AG20443 (cell line): ENCODE measurements around the gene HSPA12A.

Experiments
- DNase-seq: peaks from one replicate; pipeline ENCODE4 v3.0.0; 2012; ENCODE audit warnings: low spot score, mixed read lengths

Gene HSPA12A

DNA sequence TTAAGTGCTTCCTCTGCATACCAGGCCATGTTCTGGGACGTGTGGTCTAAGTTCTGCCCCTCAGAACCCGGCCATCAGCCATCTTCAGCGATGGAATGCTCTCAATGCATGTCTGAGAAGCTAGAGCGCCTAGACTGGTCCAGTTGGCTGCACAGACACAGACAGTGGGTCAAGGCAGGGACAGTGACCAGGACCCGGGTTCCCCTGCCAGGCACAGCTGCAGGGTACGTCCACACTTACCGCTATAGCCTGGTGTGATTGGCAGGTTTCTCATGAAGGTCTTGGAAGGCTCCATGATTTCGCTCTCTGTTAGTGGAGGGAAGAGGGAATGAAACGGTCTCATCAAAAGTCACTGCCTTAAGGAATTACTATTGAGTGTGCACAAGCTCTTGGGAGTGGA, 74.3 kb downstream of the HSPA12A start:
- no peak for DNase-seq

DNA sequence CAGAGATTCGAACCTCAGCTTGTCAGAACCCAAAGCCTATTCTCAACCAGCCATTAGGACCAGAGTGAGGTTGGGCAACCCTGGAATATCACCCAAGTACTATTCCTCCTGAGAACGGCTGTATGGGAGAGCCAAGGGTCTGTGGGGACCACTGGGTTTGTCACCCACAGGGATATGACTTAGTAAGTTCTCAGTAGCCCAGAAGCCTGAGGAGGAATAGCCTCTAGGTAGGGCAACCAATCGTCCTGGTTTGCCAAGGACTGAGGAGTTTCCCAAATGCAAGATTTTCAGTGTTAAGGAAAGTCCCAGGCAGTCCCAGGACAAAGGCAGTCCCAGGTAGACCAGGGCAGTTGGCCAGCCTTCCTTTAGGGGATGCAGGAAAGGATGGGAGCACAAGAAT, 74.9 kb downstream of the HSPA12A start:
- no peak for DNase-seq

DNA sequence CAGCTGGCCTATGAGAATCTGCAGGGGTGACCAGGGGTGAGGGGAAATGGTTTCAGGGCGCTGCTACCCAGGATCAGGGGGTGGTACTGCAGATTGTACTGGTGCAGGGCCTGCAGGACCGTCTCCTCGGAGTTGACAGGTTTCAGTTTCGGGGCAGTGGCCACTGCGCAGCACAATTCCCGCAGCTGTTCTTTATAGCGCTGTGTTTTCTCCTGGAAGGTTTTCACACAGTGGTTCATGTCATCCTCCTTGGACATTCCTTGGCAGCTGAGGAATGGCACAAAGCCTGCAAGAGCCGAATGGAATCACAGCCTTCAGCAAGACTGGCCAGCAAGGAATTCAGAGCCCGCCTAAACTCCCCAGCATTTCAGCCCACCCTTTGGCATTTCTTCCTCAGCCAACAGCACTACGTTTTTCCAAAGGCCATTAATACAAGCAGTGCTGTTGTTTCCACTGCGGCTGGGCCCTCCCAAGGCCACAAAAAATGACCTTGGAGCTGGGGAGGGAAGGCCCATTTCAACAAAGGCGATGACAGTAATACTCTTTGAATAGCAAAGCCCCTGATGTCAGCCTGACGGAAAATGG, 76.7 kb downstream of the HSPA12A start:
- DNase-seq: peak; percentile 74

DNA sequence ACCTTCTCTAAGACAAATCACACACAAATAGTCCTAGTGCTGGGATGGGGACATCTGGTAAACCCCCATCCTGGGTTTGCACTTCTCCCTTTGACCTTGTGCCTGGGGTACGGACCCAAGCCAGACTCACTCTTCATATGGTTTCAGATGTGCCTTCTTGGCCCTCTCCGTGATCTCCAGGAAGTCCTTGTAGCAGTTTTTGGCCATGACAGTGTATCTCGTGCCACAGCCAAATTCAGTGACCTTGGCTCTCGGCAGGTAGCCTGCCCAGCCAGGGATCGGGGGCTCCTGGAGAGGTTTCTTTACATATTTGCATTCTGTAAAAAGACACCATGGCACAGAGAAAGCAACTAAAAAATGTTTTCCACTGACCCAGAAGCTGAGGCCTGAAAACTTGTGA, 77.7 kb downstream of the HSPA12A start:
- no peak for DNase-seq

DNA sequence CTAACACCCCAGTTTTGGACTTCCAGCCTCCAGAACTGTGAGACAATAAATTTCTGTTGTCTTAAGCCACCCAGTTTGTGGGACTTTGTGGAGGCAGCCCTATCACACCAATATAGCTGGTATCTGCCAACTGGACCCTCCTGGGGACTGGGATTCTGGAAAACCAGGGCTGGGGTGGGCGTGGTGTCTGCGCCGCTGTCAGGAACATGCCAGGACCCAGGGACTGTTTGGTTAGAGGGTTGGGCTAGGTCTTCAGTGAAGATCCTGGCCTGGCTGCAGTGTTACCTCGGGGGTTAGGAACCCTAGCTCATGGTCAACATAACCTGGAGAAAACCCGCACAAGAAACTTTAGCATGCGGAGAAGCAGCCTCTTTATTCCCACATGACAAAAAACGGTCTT, 79.0 kb downstream of the HSPA12A start:
- DNase-seq: no peak

DNA sequence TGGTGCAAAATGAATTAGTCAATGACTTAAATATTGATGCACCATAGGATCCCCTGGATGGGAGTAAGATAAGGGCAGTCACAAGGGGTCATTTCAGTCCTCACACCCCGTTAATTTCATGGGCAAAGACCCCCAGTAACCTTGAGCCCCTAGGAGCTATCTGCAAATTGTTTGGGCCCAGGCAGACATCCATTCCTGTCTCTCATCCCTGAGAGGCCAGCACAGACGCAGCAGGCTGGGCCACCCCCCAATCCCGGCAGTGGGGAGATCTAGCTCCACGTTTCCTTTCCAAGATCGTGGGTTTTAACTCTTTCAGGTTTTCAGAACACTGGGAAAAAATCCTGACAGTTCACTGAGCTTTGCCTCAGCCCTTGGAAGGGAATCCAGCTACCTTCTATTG, 81.5 kb downstream of the HSPA12A start:
- no peak for DNase-seq

DNA sequence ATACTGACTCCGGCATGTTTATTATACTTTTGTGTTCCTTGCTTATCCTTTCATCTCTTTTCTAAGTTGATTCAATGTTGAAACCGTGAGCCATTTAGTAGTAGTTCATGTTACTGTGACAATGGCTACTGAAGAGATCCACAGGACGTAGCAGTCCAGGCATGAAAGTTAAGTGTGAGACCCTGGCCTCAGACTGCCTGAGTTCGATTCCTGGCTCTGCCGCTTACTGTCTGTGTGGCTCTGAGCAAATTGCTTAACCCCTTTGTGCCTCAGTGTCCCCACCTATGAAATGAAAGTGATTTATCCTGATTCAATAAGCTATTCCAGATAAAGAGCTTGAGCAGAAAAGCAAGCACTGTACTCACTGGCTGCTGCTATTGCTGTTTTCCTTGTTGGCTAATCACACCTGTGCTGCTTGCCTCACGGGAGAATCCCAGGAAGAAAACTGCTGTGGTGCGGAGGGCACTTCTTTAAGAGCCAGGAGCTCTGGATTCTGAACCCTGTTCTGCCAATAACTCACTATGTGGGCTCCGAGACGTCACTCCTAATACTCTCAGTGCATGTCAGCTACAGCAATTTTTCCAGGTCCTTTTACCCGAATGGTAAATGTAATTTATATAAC, 83.2 kb downstream of the HSPA12A start:
- no peak for DNase-seq

DNA sequence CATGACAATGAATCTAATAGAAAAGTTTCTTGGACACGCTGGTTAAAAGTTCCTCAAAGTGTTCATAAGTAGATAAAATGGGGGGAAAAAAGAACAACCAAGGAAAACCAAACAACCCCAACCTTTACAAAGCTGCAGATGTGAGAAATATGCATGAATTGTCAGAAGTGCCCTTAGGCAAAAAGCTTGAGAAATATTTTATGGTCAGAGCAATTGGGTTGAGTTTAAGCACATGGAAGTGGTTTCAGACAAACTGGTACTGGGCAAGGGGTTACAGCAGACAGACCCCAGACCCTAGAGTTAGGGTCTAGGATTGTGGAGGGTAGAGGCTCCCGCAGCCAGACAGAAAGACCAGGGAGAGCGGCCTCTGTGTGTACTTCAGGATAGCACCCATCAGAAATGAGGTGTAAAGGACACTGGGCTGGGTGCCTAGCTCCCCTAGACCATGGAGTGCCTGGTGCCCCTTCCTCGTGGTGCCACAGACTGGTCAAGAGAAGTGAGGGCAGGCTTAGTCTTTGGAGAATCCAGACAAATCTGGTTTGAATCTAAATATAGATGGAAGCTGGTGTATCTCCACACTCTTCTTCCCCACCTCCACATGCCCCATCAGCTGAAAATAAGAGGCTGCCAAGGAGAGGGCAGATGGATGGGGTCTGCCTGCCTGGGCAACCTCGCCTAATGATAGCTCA, 84.4 kb downstream of the HSPA12A start:
- DNase-seq: no peak

DNA sequence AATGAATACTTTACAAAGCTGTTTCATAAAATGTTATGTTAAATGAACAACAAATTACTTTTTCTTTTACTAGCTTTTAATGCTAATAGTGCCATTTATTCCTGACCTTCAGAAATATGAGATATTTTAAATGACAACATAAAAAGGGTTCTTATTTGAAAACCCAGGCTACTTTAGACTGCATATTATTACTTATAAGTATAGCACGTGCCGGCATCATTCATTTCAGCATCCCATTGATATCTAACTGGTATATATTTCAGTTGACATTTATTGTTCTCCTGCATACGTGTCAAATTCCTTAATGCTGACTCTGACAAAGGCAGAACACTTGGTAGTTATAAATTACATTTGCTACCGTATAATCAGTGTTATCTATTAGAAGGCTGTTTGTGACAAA, 86.3 kb downstream of the HSPA12A start:
- DNase-seq: no peak

DNA sequence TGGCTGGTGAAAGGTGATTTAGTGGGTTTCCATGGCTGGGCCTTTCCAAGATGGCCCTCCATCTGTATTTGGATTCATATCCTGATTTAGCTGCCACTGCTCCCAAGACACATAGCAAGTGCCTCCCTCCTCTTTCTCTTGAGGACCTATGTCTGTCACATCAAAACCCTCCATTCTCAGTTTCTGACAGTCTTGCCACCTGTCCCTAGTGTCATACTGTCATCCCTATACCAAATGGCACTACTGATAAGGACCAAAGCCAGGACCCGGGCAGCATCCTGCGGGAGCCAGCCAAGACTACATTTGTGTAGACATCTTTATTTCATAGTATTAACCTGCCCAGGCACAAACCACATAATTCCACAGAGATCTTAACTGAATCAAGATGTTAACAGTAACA, 86.8 kb downstream of the HSPA12A start:
- DNase-seq: no peak

DNA sequence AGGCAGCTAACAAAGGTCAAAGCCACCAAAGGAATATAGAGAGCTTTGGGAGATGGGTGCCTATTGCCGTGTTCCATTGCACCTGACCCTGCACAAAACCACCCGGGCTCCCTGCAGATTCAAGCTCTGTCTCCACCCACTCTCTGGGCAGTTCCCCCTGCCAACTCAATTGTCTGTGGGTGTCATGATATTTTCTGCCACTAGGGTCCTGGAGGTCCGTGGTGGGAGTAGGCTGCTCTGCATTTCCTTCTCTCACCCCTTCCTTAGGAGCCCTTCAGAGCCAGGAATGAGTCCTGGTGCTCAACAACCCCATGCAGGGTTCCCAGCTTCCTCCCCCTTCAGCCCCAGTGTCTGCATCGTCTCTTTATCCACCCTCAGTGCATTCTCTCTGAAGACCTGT, 87.5 kb downstream of the HSPA12A start:
- DNase-seq: no peak

DNA sequence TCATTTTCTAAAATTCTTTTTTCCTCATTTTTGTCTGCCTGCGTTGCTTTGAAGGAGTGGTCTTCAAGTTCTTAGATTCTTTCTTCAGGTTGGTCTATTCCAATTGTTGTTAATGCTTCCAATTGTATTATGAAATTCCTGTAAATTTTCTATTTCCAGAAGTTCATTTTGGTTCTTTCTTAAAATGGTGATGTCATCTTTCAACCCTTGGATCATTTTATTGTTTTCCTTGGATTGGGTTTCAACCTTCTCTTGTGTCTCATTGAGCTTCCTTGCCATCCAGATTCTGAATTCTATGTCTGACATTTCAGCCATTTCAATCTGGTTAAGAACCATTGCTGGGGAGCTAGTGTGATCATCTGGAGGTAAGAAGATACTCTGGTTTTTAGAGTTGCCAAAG, 88.5 kb downstream of the HSPA12A start:
- no peak for DNase-seq

DNA sequence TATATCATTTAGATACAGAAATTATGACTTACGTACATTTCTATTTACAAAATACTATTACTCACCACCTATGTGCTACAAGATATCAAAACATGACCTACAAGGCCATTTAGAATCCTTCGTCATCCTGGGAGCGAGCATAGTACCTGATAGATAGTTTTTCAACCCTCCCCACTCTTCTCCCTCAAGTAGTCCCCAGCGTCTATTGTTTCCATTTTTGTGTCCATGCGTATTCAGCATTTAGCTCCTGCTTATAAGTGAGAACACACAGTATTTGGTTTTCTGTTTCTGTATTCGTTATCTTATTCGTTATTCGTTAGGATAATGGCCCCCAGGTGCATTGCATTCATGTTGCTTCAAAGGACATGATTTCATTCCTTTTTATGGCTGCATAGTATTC, 93.5 kb downstream of the HSPA12A start:
- no peak for DNase-seq

DNA sequence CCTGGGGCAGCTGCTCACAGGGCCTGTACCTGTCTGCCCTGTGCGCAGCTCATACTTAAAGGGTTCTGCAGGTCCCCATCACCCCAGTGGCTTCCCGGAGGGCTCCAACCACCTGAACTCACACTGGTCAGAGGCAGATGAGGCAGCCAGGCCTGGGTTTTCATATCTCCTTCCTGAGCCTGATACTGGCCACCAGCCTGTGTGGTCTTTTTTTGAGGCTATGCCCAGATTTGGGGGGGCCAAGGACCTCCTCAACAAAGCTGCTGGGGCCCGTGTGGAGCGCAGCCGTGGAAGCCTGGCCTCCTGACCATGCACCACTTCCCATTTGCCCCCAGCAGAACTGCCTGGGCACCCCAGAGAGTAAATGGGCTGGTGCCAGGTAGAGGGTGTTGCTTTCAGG, 95.9 kb downstream of the HSPA12A start:
- no peak for DNase-seq

DNA sequence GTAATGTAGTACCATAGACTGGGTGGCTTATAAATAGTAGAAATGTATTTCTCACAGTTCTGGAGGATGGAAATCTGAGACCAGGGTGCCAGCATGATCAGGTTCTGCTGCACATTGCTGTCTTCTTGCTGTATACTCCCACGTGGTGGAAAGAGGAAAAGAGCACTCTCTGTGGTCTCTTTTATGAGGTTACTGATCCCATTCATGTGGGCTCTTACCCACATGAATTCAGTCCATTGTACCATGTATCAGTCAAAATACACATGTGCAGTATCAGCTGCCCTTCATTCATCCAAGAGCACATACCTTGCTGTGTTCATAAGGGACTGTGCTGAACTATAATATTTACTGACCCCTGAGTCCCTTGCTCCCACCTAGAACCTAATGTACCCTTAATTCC, 104.5 kb downstream of the HSPA12A start:
- no peak for DNase-seq

DNA sequence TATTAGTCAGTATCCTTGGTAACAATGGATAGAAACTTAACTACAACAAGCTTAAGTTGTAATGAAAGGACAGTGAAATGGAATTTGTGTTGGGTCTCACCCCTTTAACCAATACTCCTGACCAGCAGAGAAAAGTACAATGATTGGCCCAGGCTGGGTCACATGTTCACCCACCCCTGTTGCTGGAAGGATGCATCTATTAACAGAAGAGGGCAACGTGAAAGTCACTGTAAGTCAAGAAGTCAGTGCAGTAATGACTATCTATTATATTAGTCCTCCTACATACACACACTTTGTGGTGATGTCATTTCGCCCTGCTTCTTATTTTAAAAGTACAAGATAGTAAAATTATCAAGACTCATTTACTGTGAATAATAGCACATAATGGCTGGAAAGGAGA, 105.4 kb downstream of the HSPA12A start:
- no peak for DNase-seq

DNA sequence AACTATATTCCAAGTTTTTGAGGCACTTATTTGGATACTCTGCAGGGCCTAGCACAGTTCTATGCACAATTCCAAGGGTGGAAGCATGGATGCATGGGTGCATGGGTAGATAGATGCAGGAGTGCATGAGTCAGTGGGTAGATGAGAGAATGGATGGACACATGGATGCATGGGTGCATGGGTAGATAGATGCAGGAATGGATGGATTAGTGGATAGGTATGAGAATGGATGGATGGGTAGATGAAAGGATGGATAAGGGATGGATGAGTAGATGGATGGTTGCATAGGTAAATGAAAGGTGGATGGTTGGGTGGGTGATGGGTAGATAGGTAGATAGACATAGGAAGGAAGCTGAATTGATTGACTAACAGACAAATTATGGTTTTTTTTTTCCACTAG, 106.0 kb downstream of the HSPA12A start:
- DNase-seq: no peak

DNA sequence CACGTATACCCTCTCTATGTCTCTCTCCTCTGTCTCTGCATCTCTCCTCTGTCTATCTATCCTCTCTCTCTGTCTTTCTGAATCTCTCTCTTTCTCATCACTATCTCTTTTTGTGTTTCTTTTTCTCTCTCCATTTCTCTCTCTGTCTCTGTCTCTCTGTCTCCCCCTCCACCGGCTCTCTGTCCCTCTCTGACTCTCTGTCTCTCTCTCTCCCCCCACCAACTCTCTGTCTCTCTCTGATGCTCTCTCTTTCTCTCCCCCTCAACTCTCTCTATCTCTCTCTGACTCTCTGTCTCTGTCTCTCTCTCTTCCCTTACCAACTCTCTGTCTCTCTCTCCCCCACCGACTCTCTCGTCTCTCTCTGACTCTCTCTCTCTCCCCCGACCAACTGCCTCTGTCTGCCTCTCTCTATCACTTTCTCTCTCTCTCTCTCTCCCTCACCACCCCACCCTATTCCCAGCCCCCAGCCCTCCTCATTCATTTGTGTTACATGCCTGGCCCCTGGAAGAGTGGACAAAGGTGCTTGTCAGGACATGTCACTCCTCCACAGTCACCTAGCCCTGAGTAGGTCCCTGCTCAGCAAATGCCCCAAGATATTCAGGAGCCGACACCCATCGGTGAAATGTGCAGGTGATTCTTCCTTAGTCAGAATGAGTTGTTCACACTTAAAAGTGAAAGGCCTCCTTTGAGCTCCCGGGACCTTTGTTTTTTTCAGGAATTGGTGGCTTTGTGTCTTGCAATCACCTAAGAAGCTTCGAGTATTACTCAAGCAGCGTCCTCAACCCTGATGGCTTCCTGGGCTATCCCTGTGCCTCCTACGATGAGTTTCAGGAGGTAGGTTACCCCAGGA, 108.0 kb downstream of the HSPA12A start:
- no peak for DNase-seq

DNA sequence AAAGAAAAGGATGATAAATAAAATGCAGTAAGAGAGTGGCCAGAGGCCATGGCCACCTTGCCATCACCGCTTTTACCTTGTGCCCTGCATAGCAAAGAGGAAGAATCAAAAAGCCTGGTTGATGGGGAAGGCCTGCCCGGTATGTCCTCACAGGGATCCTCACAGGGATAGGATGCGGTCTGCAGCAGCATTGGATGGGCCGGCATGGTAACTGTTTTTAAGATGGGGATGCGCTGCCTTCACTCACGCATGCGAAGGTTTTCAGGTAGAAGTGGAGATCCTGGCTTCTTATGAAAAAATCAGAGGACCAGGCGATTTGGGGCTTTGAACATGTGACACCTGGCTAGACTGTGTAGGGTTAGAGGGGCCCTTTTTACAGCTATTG, 109.2 kb downstream of the HSPA12A start:
- DNase-seq: no peak

DNA sequence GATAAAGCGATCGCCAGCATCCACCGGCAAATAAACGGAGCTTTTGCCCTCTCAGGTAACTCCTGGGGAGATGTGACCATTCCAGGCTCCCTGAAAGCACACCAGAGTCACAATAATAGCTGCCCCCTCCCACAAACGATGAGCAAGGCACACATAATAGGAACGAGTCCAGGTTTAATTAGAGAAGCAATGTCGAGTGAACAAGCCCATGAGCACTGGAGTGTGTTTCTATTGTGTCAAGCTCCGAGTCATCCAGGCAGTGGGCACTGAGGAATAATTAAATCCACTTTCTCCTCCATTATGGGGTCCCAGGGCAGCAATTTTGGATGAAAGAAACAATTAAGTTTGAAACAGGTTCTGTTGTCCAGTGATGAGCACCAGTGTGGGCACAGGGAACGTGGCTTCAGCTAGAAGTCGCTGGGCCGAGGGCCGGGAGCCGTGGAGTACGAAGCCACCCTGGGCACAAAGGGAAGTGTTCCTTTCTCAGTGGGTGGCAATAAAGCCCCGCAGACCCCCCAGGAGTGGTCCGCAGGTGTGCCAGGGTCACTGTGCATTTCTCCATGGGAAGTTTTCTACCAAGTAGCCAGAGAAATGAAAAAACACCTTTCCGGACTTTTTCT, 109.7 kb downstream of the HSPA12A start:
- no peak for DNase-seq

DNA sequence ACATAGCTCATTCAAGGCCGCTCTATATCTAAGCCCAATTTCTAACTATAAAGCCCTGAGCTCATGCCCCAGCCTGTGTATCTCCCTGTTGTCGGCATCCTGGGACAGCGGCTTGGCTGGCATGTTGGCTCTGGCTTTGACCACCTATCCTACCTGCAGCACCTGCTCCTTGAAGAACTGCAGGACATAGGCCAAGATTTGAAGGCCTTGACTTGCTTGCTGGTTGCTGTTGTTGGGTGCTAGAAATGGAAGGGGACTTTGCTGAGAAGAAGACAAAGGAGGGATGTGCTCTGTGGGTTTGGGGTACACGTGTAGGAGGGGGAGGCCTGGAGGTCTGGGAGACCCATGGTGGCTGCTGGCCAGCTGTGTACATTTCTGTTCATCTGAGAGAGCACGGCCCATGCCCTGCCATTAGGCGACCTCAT, 110.5 kb downstream of the HSPA12A start:
- no peak for DNase-seq

DNA sequence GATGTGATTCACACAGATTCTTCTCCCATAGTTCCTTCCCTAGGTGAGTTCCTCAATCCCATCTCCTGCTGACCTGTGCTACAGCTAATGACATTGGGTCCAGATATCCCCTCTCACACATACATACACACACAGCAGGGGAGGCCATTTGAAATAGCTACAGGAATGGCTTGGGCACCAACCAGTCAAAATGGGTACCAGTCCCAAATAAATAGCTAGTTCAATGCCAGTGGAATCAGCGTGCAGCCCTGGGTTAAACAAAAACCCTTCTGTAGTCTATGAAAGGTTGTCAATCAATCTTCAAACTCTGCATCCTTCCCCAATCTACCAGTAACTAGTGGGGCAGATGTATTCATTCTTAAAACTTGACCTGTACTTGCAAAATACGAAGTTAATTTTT, 112.3 kb downstream of the HSPA12A start:
- DNase-seq: no peak

DNA sequence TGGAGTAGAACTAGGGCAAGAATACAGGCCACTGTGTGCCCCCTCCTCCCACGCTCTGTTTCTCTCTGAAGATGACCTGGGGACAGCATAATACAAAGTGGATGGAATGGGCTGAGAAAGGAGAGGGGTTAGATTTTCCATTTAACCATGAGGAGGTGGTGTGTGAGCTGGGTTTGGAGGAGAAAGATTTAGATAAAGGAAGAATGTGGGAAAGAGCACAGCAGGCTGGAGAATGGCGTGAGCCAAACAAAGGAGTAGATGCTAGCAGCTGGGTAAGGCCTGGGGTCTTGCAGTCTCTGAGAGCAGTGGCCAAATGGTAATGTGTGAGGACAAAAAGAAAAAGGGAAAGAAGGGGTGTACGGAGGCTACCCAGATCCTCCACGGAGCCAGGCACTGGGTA, 113.0 kb downstream of the HSPA12A start:
- DNase-seq: no peak
